Lung (tissue), 12 donors: ENCODE results near the gene TMEM127. TPM values are rescaled to one million over a fixed set of nuclear protein-coding genes. Genes with fewer than 3 reads are reported as not detected.

ENCODE experiments used
- ATAC-seq: fragments of 200-7000 bp; cut with Tn5 transposase; one replicate; pipeline ENCODE4 v1.9.1; 2020; ENCODE audit warnings: moderate number of reproducible peaks; ENCODE audit not compliant: insufficient read depth, low FRiP score
- DNase-seq, 3 donors: peaks; one replicate each; pipeline ENCODE4 v3.0.0-alpha.2; 2013 to 2017
- H3K27ac ChIP-seq, 2 donors: one replicate each; pipeline ENCODE4 v1.5.1; 2013; ENCODE audit warnings: mild to moderate bottlenecking in 2 of 2, moderate library complexity in 2 of 2, control low read depth in 1 of 2, inconsistent platforms in 1 of 2, low read depth in 1 of 2, low read length in 1 of 2
- H3K27me3 ChIP-seq, 3 donors: one replicate each; pipeline ENCODE4 v1.5.1; 2013; ENCODE audit warnings: low read length in 2 of 3; ENCODE audit not compliant: control insufficient read depth in 3 of 3, insufficient read depth in 3 of 3
- H3K36me3 ChIP-seq, 4 donors: one replicate each; pipeline ENCODE4 v1.5.1; 2013; ENCODE audit warnings: low read length in 4 of 4, mild to moderate bottlenecking in 1 of 4, moderate library complexity in 1 of 4; ENCODE audit not compliant: control insufficient read depth in 4 of 4, insufficient read depth in 4 of 4
- H3K4me1 ChIP-seq, 5 donors: one replicate each; pipeline ENCODE4 v1.5.1; 2013; ENCODE audit warnings: low read length in 5 of 5, mild to moderate bottlenecking in 2 of 5, moderate library complexity in 1 of 5; ENCODE audit not compliant: control insufficient read depth in 5 of 5, insufficient read depth in 5 of 5
- H3K4me3 ChIP-seq: one replicate; pipeline ENCODE4 v1.5.1; 2013; ENCODE audit warnings: mild to moderate bottlenecking, control low read depth, moderate library complexity
- H3K9ac ChIP-seq, 2 donors: one replicate each; pipeline ENCODE4 v1.5.1; 2013; ENCODE audit warnings: low read length in 2 of 2, control low read depth in 1 of 2; ENCODE audit not compliant: insufficient read depth in 1 of 2
- H3K9me3 ChIP-seq, 4 donors: one replicate each; pipeline ENCODE4 v1.5.1; 2013; ENCODE audit warnings: low read length in 3 of 4, mild to moderate bottlenecking in 1 of 4, moderate library complexity in 1 of 4; ENCODE audit not compliant: control insufficient read depth in 4 of 4, insufficient read depth in 3 of 4
- WGBS, 2 donors: extraction: QIAGEN DNeasy Blood & Tissue Kit; methylation state at CpG; one replicate each; pipeline ENCODE4 v1.1.7; 2013; 5-methylcytosine and 5-hydroxymethylcytosine counted together
- polyA plus RNA-seq, 2 donors: library from polyadenylated mRNA; stranded (reverse); fragments of 200-250 nt; gene quantifications; one replicate each; pipeline ENCODE4 v1.2.1, GENCODE V29; 2013
- total RNA-seq, 2 donors: library from RNA; depleted of rRNA in 1 of 2; stranded (reverse); fragments of >200 nt in 1 of 2; gene quantifications; one replicate each; pipeline ENCODE4 v1.2.1, GENCODE V29; 2014 to 2021
- TF ChIP-seq, protein P1 (sequence below): IDR thresholded peaks from 2 replicates; pipeline ENCODE4 v1.5.1; 2012; ENCODE audit warnings: mild to moderate bottlenecking; ENCODE audit errors: control extremely low read depth, extremely low read depth
- donor health status: control.
- donor health status: control.
- donor health status: Bipolar disorder and iron deficiency.
- donor health status: healthy.
- donor health status: DM: yes; HTN: yes; CAD: no.

TMEM127 gene
- total and polyA plus RNA-seq, 4 donors: 15.3 to 67.2 (median 38.1) TPM

DNA sequence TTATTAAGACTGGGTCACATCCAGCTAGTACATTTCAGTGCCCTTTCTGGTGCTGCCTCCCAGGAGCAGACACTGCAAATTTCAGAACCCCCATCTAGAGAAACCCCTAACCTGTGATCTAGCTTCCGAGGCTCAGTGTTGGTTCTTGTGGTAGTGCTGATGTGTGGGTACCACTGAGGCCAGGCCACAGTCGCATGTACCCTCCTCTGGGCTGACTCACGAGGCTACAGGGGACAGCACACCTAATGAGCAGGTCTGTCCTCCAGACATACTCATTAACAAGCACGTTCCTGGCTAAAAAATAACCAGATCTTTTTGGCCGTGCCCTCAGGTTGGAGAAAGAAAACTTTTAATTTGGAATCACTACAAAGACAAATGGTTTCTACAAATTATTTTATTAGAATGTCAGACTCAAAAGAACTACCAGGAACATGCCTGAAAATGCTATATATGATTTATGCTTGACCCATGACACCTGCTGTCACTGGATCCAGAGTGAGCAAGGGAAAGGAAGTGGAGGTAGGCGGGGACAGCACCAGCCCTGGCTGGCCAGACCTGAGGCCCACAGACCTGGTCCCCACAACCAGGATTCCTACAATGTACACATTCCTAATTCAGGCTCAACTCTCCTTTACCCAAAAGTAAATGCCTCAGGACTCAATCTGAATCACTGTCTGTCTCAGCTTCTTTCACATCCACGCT, 8.7 kb upstream of the TMEM127 start:
- TF ChIP-seq, protein P1, sequence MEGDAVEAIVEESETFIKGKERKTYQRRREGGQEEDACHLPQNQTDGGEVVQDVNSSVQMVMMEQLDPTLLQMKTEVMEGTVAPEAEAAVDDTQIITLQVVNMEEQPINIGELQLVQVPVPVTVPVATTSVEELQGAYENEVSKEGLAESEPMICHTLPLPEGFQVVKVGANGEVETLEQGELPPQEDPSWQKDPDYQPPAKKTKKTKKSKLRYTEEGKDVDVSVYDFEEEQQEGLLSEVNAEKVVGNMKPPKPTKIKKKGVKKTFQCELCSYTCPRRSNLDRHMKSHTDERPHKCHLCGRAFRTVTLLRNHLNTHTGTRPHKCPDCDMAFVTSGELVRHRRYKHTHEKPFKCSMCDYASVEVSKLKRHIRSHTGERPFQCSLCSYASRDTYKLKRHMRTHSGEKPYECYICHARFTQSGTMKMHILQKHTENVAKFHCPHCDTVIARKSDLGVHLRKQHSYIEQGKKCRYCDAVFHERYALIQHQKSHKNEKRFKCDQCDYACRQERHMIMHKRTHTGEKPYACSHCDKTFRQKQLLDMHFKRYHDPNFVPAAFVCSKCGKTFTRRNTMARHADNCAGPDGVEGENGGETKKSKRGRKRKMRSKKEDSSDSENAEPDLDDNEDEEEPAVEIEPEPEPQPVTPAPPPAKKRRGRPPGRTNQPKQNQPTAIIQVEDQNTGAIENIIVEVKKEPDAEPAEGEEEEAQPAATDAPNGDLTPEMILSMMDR: no peak
- Histone ChIP-seq H3K4me3 (no peak overlapping the region), H3K27me3 (no peaks in the 10 kb centered on the region), H3K4me1 (no peaks in the 10 kb centered on the region), H3K27ac (no peak overlapping the region), H3K9me3 (no peaks in the 10 kb centered on the region), H3K9ac (no peak overlapping the region), H3K36me3 (peaks cover 30 to 57% (median 53%) of the 10 kb centered on the region in 4 donors)
- no peak for DNase-seq
- WGBS, 2 donors: 88 to 90% methylated on average over 7 of the region's 7 CpGs
- no peak for ATAC-seq

GRCh38 chr2:96273763-96274162, 8.0 kb upstream of the TMEM127 start:
- DNase-seq: no peak
- 82 to 87% methylated on average over 3 of the region's 3 CpGs for WGBS, 2 donors
- TF ChIP-seq, protein P1: no peak
- Histone ChIP-seq H3K9ac (no peak overlapping the region), H3K36me3 (peaks cover 22 to 57% (median 52%) of the 10 kb centered on the region in 4 donors), H3K4me3 (no peak overlapping the region), H3K27me3 (no peaks in the 10 kb centered on the region), H3K9me3 (no peaks in the 10 kb centered on the region), H3K27ac (no peak overlapping the region), H3K4me1 (no peaks in the 10 kb centered on the region)
- ATAC-seq: no peak

GRCh38 chr2:96271995-96272394, 6.2 kb upstream of the TMEM127 start:
- TF ChIP-seq, protein P1: no peak
- Histone ChIP-seq H3K9me3 (no peaks in the 10 kb centered on the region), H3K36me3 (peaks cover 14 to 52% (median 45%) of the 10 kb centered on the region in 4 donors), H3K27ac (no peak overlapping the region), H3K4me3 (no peak overlapping the region), H3K4me1 (peaks cover 0 to 7% (median 0%) of the 10 kb centered on the region in 5 donors), H3K9ac (no peak overlapping the region), H3K27me3 (no peaks in the 10 kb centered on the region)
- DNase-seq (peak in 1 of 3 donors; percentile 7), ATAC-seq (no peak)
- WGBS, 2 donors: 87 to 88% methylated on average over 3 of the region's 3 CpGs
